OCI-LY1 (cell line): ENCODE results near the gene GABRA6.
"Not testable (repeated sequence)": the region's sequence is repeated elsewhere in the genome, so short reads cannot be mapped to it uniquely, and the experiment has no call there.

Source experiments
- H2AFZ ChIP-seq: fragments of 200-600 bp; sonication (generic), shearing (Covaris generic); 2 replicates; pipeline ENCODE4 v1.6.0; 2014; ENCODE audit warnings: antibody characterized with exemption, mild to moderate bottlenecking, low read length
- H3F3A ChIP-seq: fragments of 200-600 bp; sonication (generic), shearing (Covaris generic); 2 replicates; pipeline ENCODE4 v1.6.0; 2014; ENCODE audit warnings: mild to moderate bottlenecking, antibody characterized with exemption, low read length, moderate library complexity; ENCODE audit not compliant: insufficient read depth
- H3K27ac ChIP-seq: fragments of 200-600 bp; sonication (generic); 2 replicates; pipeline ENCODE4 v1.5.1; 2014; ENCODE audit warnings: low read length, mixed run types, mild to moderate bottlenecking, low read depth; ENCODE audit not compliant: poor library complexity, severe bottlenecking
- H3K27me3 ChIP-seq: fragments of 200-600 bp; sonication (generic); 2 replicates; pipeline ENCODE4 v1.6.0; 2014; ENCODE audit warnings: antibody characterized with exemption, mild to moderate bottlenecking, low read length, moderate library complexity; ENCODE audit not compliant: insufficient read depth
- H3K36me3 ChIP-seq: fragments of 200-600 bp; sonication (generic); 2 replicates; pipeline ENCODE4 v1.6.1; 2014; ENCODE audit warnings: mild to moderate bottlenecking, antibody characterized with exemption, low read length, moderate library complexity, mixed read lengths; ENCODE audit not compliant: insufficient read depth
- H3K4me1 ChIP-seq: fragments of 200-600 bp; sonication (generic); 2 replicates; pipeline ENCODE4 v1.5.1; 2014; ENCODE audit warnings: mild to moderate bottlenecking, low read length, moderate library complexity; ENCODE audit not compliant: insufficient read depth, severe bottlenecking
- H3K4me2 ChIP-seq: fragments of 200-600 bp; sonication (generic), shearing (Covaris generic); 2 replicates; pipeline ENCODE4 v1.6.1; 2014; ENCODE audit warnings: low read length
- H3K4me3 ChIP-seq: fragments of 200-600 bp; sonication (generic); 2 replicates; pipeline ENCODE4 v1.5.1; 2014; ENCODE audit warnings: low read length, low read depth, mild to moderate bottlenecking, mixed read lengths; ENCODE audit not compliant: poor library complexity, severe bottlenecking
- H3K79me2 ChIP-seq: fragments of 200-600 bp; shearing (Covaris generic); 2 replicates; pipeline ENCODE4 v1.6.1; 2016; ENCODE audit warnings: mixed run types, low read length, mixed read lengths; ENCODE audit not compliant: insufficient read depth
- H3K9ac ChIP-seq: fragments of 200-600 bp; sonication (generic), shearing (Covaris generic); 2 replicates; pipeline ENCODE4 v1.6.1; 2014; ENCODE audit warnings: mild to moderate bottlenecking, low read length, mixed read lengths
- H3K9me2 ChIP-seq: fragments of 200-600 bp; sonication (generic), shearing (Covaris generic); 2 replicates; pipeline ENCODE4 v1.6.1; 2014; ENCODE audit warnings: low read depth, mild to moderate bottlenecking, low read length, mixed read lengths
- H3K9me3 ChIP-seq: fragments of 200-600 bp; shearing (Covaris generic); 2 replicates; pipeline ENCODE4 v1.6.1; 2014; ENCODE audit warnings: low read length, mixed read lengths
- H4K20me1 ChIP-seq: fragments of 200-600 bp; sonication (generic), shearing (Covaris generic); 2 replicates; pipeline ENCODE4 v1.6.0; 2016; ENCODE audit warnings: mild to moderate bottlenecking, low read length; ENCODE audit not compliant: insufficient read depth
- CTCF ChIP-seq: fragments of 200-600 bp; sonication (generic), shearing (Covaris generic); IDR thresholded peaks from 2 replicates; pipeline ENCODE4 v1.5.1; 2017; ENCODE audit warnings: mild to moderate bottlenecking, antibody characterized with exemption, low read length, moderate library complexity, mixed read lengths
- EZH2 ChIP-seq: fragments of 200-600 bp; sonication (generic), shearing (Covaris generic); IDR thresholded peaks from 2 replicates; pipeline ENCODE4 v1.8.0; 2017; ENCODE audit warnings: borderline replicate concordance, mixed run types, mild to moderate bottlenecking, antibody characterized with exemption, low read length, moderate library complexity, mixed read lengths

GABRA6 gene

GRCh38 chr5:161645264-161645663 is 40.3 kb upstream of the GABRA6 start:
- Histone ChIP-seq H3K9me2 (no peaks in the 10 kb centered on the region), H3K4me3 (no peak overlapping the region), H3K4me2 (no peak overlapping the region), H3K9me3 (no peaks in the 10 kb centered on the region), H3K79me2 (no peaks in the 10 kb centered on the region), H3F3A (no peaks in the 10 kb centered on the region), H4K20me1 (no peaks in the 10 kb centered on the region), H3K27ac (no peak overlapping the region), H2AFZ (no peak overlapping the region), H3K9ac (no peak overlapping the region), H3K27me3 (no peaks in the 10 kb centered on the region), H3K4me1 (no peaks in the 10 kb centered on the region), H3K36me3 (no peaks in the 10 kb centered on the region)
- TF ChIP-seq CTCF (no peak), EZH2 (no peak)

GRCh38 chr5:161651926-161652325 is 33.6 kb upstream of the GABRA6 start:
- H3K4me2 ChIP-seq, H3K9ac ChIP-seq, H3K79me2 ChIP-seq, H3K4me3 ChIP-seq, H3K27me3 ChIP-seq, H3K4me1 ChIP-seq, H3K9me2 ChIP-seq, H4K20me1 ChIP-seq, H3K36me3 ChIP-seq, H2AFZ ChIP-seq, H3F3A ChIP-seq, H3K27ac ChIP-seq, H3K9me3 ChIP-seq: not testable (repeated sequence)

GRCh38 chr5:161660806-161661205 is 24.7 kb upstream of the GABRA6 start:
- H3K4me1 ChIP-seq: no peaks in the 10 kb centered on the region
- no peaks in the 10 kb centered on the region for H3K79me2 ChIP-seq
- no peak overlapping the region for H3K9ac ChIP-seq
- no peaks in the 10 kb centered on the region for H3F3A ChIP-seq
- no peak for TF ChIP-seq CTCF
- TF ChIP-seq EZH2: no peak
- H3K4me3 ChIP-seq: no peak overlapping the region
- no peaks in the 10 kb centered on the region for H3K9me2 ChIP-seq
- H3K27ac ChIP-seq: no peak overlapping the region
- H4K20me1 ChIP-seq: no peaks in the 10 kb centered on the region
- H3K36me3 ChIP-seq: no peaks in the 10 kb centered on the region
- H2AFZ ChIP-seq: no peak overlapping the region
- H3K9me3 ChIP-seq: no peaks in the 10 kb centered on the region
- no peaks in the 10 kb centered on the region for H3K27me3 ChIP-seq
- no peak overlapping the region for H3K4me2 ChIP-seq

- Histone ChIP-seq H3K36me3 (no peaks in the 10 kb centered on the region), H3K27me3 (no peaks in the 10 kb centered on the region), H4K20me1 (no peaks in the 10 kb centered on the region), H3K27ac (no peak overlapping the region), H3K9ac (no peak overlapping the region), H3K4me3 (no peak overlapping the region), H2AFZ (no peak overlapping the region), H3K4me2 (no peak overlapping the region), H3K9me3 (no peaks in the 10 kb centered on the region), H3K9me2 (no peaks in the 10 kb centered on the region), H3K4me1 (no peaks in the 10 kb centered on the region), H3K79me2 (no peaks in the 10 kb centered on the region), H3F3A (no peaks in the 10 kb centered on the region)
- TF ChIP-seq EZH2: no peak
- no peak for TF ChIP-seq CTCF
Measured at GRCh38 chr5:161663431-161663830, 22.1 kb upstream of the GABRA6 start.
